ENCODE data around the gene KLHL25. TPM values are rescaled to one million over a fixed set of nuclear protein-coding genes. Genes with fewer than 3 reads are reported as not detected.
A peak's percentile ranks its signal among the peaks of the same experiment; 100 is the strongest.

KLHL25 gene
- total RNA-seq, 1 experiment from 2014 or later = 9.5 TPM

DNA sequence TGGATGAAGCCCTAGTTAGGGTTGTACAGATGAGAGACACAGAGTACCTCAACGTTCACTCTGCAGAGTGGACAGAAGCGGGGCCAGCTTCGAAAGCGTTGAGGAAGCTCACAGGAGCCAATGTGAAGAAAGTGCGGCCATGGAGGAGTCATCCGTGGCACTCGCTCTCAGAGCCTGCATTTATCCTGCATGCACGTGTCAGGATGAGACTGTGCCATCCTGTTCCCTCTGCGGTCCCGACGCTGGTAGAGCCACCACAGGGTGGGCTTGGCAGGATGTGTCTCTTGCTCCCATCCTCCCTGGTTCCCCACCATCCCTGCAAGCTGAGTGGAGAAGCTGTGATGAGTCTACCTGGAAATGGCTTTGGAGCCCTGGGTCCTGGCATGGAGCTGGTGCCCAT is 39.3 kb downstream of the KLHL25 start:
- DNase-seq = no peak

DNA sequence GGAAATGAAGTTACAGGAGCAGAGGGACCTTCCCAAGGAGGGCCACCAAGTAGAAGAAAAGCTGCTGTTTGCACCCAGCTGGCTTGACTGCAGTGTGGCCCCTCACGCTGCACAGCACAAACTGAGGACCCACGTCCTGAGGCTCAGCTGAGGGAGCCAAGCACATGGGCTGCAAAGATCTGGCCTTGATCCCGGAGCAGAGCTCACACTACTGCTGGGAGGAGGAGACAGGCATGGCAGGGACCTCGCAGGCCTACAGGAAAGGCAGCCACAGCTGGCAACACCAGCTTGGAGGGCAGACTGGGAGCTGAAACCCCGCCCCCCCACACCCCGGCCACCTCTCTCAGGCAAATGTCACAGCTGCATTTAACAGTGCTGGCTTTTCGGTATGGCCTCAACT is 39.7 kb downstream of the KLHL25 start:
- peak; percentile 74 to 78 for DNase-seq
- no peaks in the 10 kb centered on the region for H3K36me3 ChIP-seq
- H3K4me3 ChIP-seq = no peak overlapping the region
- H3K27me3 ChIP-seq = no peaks in the 10 kb centered on the region
- peaks cover 4% of the 10 kb centered on the region; the same call in 1 of the 2 replicates for H3K4me1 ChIP-seq
- no peak overlapping the region for H3K27ac ChIP-seq
- H3K9me3 ChIP-seq (replicated peaks) = no peaks in the 10 kb centered on the region

More for the DNA sequence above, 39.3 kb downstream of the KLHL25 start:
- H3K4me3 ChIP-seq = no peak overlapping the region
- H3K27me3 ChIP-seq = no peaks in the 10 kb centered on the region
- peaks cover 4% of the 10 kb centered on the region; the same call in 1 of the 2 replicates for H3K4me1 ChIP-seq
- no peaks in the 10 kb centered on the region for H3K36me3 ChIP-seq
- no peaks in the 10 kb centered on the region for H3K9me3 ChIP-seq (replicated peaks)
- no peak overlapping the region for H3K27ac ChIP-seq

DNA sequence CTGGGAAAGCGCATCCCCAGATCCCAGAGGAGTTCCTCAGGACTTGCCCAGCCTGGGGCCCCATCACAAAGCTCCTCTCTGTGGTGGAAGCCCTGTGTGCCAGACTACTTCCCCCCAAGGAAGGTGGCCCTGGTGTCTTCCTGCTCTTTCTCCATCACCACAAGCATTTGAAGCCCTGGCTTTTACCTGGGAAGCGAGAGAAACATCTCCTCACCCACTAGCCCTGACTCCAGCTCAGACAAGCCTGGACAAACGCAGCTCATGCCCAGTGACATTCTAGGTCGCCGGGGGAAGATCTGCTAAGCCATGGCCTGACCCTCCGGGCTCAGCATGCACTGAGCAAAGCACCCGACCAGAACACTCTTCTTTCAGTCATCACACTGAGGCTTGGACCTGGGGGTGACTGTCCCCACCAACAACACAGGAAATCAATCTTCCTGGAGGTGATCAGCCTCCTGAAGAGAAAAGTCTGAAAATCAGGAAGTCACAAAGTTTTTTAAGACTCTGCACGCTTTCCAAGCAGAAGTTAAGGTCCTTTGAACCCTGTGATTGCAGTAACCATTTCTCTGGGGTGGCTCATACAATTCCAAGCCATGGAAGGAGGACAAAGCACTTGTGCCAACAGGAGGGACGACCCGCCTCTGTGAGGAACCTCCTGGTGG is 40.8 kb downstream of the KLHL25 start:
- no peak for DNase-seq
- Histone ChIP-seq H3K27ac (no peak overlapping the region), H3K9me3 (replicated peaks) (no peaks in the 10 kb centered on the region), H3K4me1 (peaks cover 4% of the 10 kb centered on the region; the same call in 1 of the 2 replicates), H3K27me3 (no peaks in the 10 kb centered on the region), H3K36me3 (peaks cover 1% of the 10 kb centered on the region; the same call in 1 of the 2 replicates), H3K4me3 (no peak overlapping the region)

DNA sequence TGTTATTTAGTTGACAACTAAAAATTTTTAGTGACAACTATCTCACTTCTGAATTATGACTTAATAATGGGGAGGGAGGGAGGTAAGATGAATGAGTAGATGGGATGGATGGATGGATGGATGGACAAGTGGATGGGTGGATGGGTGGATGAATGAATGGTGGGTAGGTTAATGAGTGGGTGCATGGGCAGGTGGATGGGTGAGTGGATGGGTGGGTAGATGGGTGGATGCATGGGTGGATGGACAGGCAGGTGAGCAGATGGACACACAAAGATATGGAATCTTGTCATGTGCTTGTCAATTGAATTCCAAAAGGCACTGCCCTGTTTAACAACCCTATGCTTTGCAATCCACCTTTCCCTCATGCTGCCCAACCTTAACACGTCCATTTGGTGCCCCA is 41.5 kb downstream of the KLHL25 start:
- H3K36me3 ChIP-seq = peaks cover 5% of the 10 kb centered on the region; the same call in 1 of the 2 replicates
- peaks cover 4% of the 10 kb centered on the region; the same call in 1 of the 2 replicates for H3K4me1 ChIP-seq
- no peak for DNase-seq
- H3K4me3 ChIP-seq = no peak overlapping the region
- H3K27me3 ChIP-seq = no peaks in the 10 kb centered on the region
- no peaks in the 10 kb centered on the region for H3K9me3 ChIP-seq (replicated peaks)
- no peak overlapping the region for H3K27ac ChIP-seq

DNA sequence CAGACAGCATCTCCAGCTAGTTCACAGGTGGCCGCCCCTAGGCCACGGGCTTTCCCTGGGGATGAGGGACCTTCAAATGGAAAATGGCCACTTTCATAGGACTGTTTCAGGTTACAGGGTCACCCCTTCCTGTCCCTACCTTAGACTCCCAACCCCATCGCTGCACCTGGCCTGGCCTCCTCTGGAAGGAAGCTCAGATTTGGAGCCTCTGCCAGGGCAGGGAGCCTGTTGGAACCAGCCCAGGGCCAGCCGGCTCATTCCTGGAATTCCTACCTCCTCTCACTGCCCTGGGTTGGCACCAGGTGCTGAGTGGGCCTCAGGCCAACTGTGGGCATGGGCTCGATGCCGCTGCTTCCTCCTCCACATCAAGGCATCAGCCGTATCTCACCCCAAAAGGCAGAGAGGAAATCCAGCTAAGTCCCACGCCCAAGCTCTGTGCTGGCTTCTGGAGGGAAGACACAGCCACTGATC is 42.2 kb downstream of the KLHL25 start:
- no peaks in the 10 kb centered on the region for H3K27me3 ChIP-seq
- H3K27ac ChIP-seq = no peak overlapping the region
- DNase-seq = no peak
- no peaks in the 10 kb centered on the region for H3K9me3 ChIP-seq (replicated peaks)
- H3K36me3 ChIP-seq = peaks cover 5% of the 10 kb centered on the region; the same call in 1 of the 2 replicates
- H3K4me1 ChIP-seq = peaks cover 4% of the 10 kb centered on the region; the same call in 1 of the 2 replicates
- no peak overlapping the region for H3K4me3 ChIP-seq

DNA sequence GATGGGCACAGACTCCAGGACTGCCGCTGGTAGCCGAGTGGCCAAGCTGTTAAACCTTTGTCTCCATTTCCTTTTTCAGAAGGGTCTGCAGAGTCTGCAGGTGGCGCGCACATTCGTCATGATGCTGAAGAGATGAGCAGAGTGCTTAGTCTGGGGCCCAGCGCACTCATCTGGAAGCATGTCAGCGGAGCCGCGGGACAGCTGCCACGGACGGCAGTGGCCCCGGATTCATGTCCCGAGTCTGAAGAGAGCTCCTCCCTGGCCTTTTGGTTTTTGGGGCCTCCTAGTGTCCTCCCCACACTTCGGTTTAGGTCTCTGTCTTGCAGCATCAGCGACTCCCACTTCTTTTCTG is 42.6 kb downstream of the KLHL25 start:
- Histone ChIP-seq H3K4me3 (no peak overlapping the region), H3K36me3 (peaks cover 5% of the 10 kb centered on the region; the same call in 1 of the 2 replicates), H3K27ac (no peak overlapping the region), H3K9me3 (replicated peaks) (no peaks in the 10 kb centered on the region), H3K4me1 (peaks cover 4% of the 10 kb centered on the region; the same call in 1 of the 2 replicates), H3K27me3 (no peaks in the 10 kb centered on the region)
- no peak for DNase-seq

DNA sequence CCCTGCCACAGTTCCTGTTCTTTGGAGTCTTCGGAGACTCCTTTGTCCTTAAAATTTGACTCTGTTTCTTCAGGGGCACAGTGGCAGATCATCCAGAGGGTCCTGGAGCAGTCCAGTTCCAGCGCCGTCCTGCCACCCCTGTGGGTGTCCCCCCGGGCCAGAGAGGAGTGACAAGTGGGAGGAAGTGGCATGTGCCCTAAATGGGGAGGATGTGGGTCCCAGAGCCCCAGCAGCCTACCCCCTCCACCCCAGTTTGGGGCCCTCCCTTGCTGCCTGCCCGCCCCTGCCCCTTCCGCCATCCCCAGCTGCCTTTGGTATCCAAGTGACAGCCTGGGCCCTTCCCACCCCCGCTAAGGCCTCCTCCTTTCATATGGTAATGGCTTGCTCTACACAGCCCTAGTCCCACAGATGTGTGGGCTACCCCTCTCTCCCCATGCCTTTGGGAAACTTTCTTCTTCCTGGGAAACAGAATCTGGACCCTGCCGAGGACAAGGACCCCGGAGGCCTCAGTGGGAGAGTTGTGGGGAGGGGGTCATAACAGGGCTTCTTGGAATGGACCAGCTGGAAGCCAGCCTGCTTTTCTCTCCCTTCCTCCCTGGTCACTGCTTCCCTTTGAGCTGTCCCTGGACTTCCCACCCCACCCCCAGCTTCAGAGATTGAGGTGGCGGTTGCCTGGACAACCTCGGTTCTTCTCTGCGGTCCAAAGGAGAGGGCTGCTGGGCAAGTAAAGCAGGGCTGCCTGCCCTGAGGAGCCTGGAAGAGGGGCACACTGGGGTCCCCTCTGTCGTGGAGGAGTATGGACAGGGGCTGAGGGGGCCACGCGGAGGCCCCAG is 43.2 kb downstream of the KLHL25 start:
- Histone ChIP-seq H3K36me3 (peaks cover 5% of the 10 kb centered on the region; the same call in 1 of the 2 replicates), H3K4me3 (no peak overlapping the region), H3K27ac (no peak overlapping the region), H3K27me3 (no peaks in the 10 kb centered on the region), H3K4me1 (peaks cover 4% of the 10 kb centered on the region; the same call in 1 of the 2 replicates), H3K9me3 (replicated peaks) (no peaks in the 10 kb centered on the region)
- DNase-seq = no peak

DNA sequence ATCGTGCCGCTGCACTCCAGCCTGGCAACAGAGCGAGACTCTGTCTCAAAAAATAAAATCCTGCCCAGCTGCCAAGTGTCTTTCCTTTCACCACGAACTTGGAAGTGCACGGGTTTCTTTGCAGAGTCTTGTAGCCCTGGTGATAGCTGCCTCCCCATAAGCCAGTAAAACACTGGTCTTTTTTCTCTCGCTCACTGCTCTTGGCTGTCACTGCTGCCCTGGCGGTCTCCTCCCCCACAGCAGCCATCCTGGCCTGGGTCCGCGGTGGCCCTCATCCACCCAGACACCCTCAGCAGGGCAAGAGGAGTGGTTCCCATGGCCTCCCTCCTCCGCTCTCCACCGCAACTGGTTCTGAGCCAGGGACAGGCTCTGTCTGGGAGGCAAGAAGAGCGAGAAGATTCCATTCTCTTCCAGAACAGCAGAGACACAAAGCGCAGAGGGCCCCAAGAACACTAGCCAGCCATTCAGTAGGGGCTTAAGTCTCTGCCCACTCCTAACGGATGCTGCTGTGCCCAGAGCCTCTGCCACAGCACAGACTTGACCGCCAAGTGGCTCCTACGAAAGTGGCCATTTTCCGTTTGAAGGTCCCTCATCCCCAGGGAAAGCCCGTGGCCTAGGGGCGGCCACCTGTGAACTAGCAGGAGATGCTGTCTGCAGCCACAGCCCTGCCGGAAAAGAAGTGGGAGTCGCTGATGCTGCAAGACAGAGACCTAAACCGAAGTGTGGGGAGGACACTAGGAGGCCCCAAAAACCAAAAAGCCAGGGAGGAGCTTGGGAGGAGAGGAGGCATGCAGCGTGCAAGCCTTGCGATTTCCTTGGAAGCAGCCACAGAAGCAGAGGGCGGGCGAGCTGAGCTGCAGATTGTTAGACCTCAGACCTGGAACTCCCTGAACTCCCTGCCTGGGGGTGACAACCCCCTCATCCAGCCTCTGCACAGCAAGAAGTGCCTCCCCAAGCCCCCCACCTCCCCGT is 44.1 kb downstream of the KLHL25 start:
- Histone ChIP-seq H3K27ac (no peak overlapping the region), H3K9me3 (replicated peaks) (no peaks in the 10 kb centered on the region), H3K4me3 (no peak overlapping the region), H3K27me3 (no peaks in the 10 kb centered on the region), H3K36me3 (peaks cover 10% of the 10 kb centered on the region), H3K4me1 (peaks cover 4% of the 10 kb centered on the region; the same call in 1 of the 2 replicates)
- no peak for DNase-seq

GRCh38 chr15:85749261-85750151 is 45.2 kb downstream of the KLHL25 start:
- H3K27me3 ChIP-seq = no peaks in the 10 kb centered on the region
- no peaks in the 10 kb centered on the region for H3K9me3 ChIP-seq (replicated peaks)
- H3K4me1 ChIP-seq = no peaks in the 10 kb centered on the region
- DNase-seq = no peak
- peaks cover 20% of the 10 kb centered on the region for H3K36me3 ChIP-seq
- H3K27ac ChIP-seq = no peak overlapping the region
- H3K4me3 ChIP-seq = no peak overlapping the region

DNA sequence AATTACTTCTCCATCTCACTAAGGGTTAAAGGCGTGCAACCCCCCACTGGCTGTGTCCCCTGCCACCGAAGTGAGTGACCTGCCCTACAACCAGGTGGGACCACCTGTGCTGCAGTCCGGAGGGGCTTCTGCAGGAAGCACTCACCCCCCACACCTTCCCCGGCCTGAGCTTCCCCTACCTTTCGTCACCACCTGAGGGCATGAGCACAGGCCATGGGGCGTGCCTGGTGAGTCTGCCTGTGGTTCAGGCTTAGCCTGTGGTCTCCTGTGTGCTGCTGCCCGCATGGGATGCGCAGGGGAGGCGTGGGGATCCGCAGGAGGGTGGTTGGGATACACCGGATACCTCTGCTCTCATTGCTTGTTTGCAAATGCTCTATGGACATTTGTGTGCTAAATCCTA is 46.0 kb downstream of the KLHL25 start:
- no peaks in the 10 kb centered on the region for H3K9me3 ChIP-seq (replicated peaks)
- H3K27ac ChIP-seq = no peak overlapping the region
- no peak overlapping the region for H3K4me3 ChIP-seq
- no peak for DNase-seq
- H3K4me1 ChIP-seq = peaks cover 4% of the 10 kb centered on the region
- peaks cover 26% of the 10 kb centered on the region for H3K36me3 ChIP-seq
- H3K27me3 ChIP-seq = no peaks in the 10 kb centered on the region

DNA sequence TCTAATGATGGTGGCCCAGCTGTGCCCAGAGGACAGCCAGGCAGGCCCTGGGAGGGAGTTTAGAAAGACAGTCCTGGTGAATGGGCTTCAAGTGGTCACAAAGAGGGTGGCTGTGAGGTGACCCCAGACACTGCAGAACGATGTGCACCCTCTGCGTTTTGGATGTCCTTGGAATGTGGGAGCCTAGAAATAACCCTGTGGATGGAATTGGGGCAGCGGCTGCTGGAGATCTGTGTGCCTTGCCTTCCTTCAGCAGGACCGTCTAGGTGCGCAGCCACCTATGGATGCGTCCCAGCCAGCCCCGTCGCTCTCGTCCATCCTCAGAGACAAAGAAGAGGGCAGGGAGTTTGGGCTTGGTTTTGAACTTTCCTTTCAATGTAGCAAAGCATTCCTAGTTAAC is 46.5 kb downstream of the KLHL25 start:
- Histone ChIP-seq H3K27me3 (no peaks in the 10 kb centered on the region), H3K4me3 (no peak overlapping the region), H3K4me1 (peaks cover 10% of the 10 kb centered on the region), H3K27ac (no peak overlapping the region), H3K36me3 (peaks cover 26% of the 10 kb centered on the region), H3K9me3 (replicated peaks) (no peaks in the 10 kb centered on the region)
- no peak for DNase-seq

DNA sequence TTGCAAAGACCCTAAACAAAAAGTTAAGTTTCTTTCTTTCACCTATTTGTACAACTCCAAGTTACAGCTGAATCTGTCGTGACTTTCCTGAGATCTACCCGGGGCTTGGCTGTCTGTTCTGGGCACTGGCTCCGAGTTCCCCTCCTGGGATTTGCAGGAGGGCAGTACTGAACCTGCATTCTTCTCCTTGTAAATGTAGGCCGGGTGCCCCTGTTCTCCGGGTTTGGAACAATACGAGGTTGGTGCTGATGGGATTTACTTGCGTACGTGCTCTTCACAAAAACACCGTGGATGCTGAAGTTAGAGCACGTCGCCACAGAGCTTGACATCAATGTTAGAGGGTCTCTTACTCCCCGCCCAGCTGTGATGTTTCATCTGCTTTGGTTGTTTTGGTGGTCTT is 48.1 kb downstream of the KLHL25 start:
- no peak for DNase-seq
- Histone ChIP-seq H3K27ac (no peak overlapping the region), H3K27me3 (no peaks in the 10 kb centered on the region), H3K9me3 (replicated peaks) (no peaks in the 10 kb centered on the region), H3K4me3 (no peak overlapping the region), H3K36me3 (peaks cover 29% of the 10 kb centered on the region), H3K4me1 (peaks cover 18% of the 10 kb centered on the region)

- H3K36me3 ChIP-seq = peaks cover 34% of the 10 kb centered on the region
- DNase-seq = no peak
- peaks cover 18% of the 10 kb centered on the region for H3K4me1 ChIP-seq
- no peak overlapping the region for H3K27ac ChIP-seq
- H3K9me3 ChIP-seq (replicated peaks) = no peaks in the 10 kb centered on the region
- no peaks in the 10 kb centered on the region for H3K27me3 ChIP-seq
- H3K4me3 ChIP-seq = no peak overlapping the region
Measured at GRCh38 chr15:85745525-85746150, 49.1 kb downstream of the KLHL25 start.

All from SJCRH30 (cell line).